ENCODE results near the gene MYB.

DNA sequence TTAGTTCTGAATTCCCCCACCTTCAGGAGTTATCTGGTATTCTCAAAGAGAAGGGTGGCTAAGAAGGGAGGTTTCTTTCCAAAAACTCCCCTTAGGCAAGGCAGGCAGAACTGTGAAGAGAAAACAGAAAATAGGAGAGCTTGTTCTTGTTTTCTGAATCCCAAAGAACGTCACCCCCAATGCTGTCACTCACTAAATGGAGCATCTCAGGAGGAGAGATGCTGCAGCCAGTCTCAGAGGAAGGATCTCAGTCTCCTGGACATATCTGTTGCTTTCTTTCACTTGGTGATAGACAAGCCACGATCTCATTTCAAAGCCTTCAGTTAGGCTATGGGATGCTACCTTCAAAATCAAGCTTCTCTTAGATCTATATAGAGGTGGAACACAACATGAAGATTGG, 16.1 kb upstream of the MYB start:
- TF ChIP-seq EZH2 (IDR thresholded peaks at IDR 0.05; ENCODE audit: insufficient read depth, poor library complexity, severe bottlenecking) (no peak), EZH2phosphoT487 (IDR thresholded peaks at IDR 0.05; ENCODE audit: insufficient read depth, low read depth) (no peak)

All from GM23248 (cell line).